H9 (cell line): Measurements from ENCODE around the gene CYP21A2. TPM values are rescaled to one million over a fixed set of nuclear protein-coding genes. Genes with fewer than 3 reads are reported as not detected.

Experiments used
- DNase-seq: peaks from one replicate; pipeline ENCODE4 v3.0.0-alpha.2; 2017
- H2AFZ ChIP-seq: one replicate; pipeline ENCODE4 v1.6.1; 2013; ENCODE audit warnings: mild to moderate bottlenecking, low read length, control low read depth, moderate library complexity
- H2AK5ac ChIP-seq: 2 replicates; pipeline ENCODE4 v1.6.1; 2013; ENCODE audit warnings: low read length, control low read depth, mixed read lengths; ENCODE audit not compliant: insufficient read length
- H2BK120ac ChIP-seq: one replicate; pipeline ENCODE4 v1.6.1; 2013; ENCODE audit warnings: low read depth, mild to moderate bottlenecking, low read length, control low read depth, inconsistent platforms; ENCODE audit not compliant: poor library complexity, severe bottlenecking
- H2BK12ac ChIP-seq: 2 replicates; pipeline ENCODE4 v1.6.1; 2013; ENCODE audit warnings: low read length, control low read depth, mixed read lengths, low read depth; ENCODE audit not compliant: insufficient read length
- H2BK15ac ChIP-seq: 2 replicates; pipeline ENCODE4 v1.6.1; 2013; ENCODE audit warnings: low read depth, low read length, control low read depth
- H2BK20ac ChIP-seq: one replicate; pipeline ENCODE4 v1.6.1; 2013; ENCODE audit warnings: low read depth, mild to moderate bottlenecking, low read length, control low read depth, inconsistent platforms; ENCODE audit not compliant: poor library complexity, severe bottlenecking
- H2BK5ac ChIP-seq: 2 replicates; pipeline ENCODE4 v1.6.1; 2013; ENCODE audit warnings: low read length, control low read depth, mixed read lengths; ENCODE audit not compliant: insufficient read length
- H3K14ac ChIP-seq: 2 replicates; pipeline ENCODE4 v1.6.1; 2013; ENCODE audit warnings: low read length, control low read depth; ENCODE audit not compliant: insufficient read depth
- H3K18ac ChIP-seq: 2 replicates; pipeline ENCODE4 v1.6.1; 2013; ENCODE audit warnings: low read depth, mild to moderate bottlenecking, mixed read lengths, low read length, control low read depth; ENCODE audit not compliant: insufficient read length
- H3K23ac ChIP-seq: 2 replicates; pipeline ENCODE4 v1.6.1; 2013; ENCODE audit warnings: low read length, control low read depth, mixed read lengths, low read depth; ENCODE audit not compliant: insufficient read length
- H3K23me2 ChIP-seq: 2 replicates; pipeline ENCODE4 v1.6.1; 2013; ENCODE audit warnings: low read depth, mild to moderate bottlenecking, mixed read lengths, low read length, control low read depth; ENCODE audit not compliant: insufficient read length, poor library complexity, severe bottlenecking
- H3K27ac ChIP-seq: 2 replicates; pipeline ENCODE4 v1.5.1; 2013; ENCODE audit warnings: low read length, control low read depth, mixed read lengths, low read depth; ENCODE audit not compliant: insufficient read length
- H3K27me3 ChIP-seq: 2 replicates; pipeline ENCODE4 v1.6.1; 2013; ENCODE audit warnings: low read length, control low read depth, inconsistent platforms; ENCODE audit not compliant: insufficient read depth
- H3K4ac ChIP-seq: 2 replicates; pipeline ENCODE4 v1.6.1; 2013; ENCODE audit warnings: low read depth, mild to moderate bottlenecking, control low read depth, inconsistent platforms, low read length, moderate library complexity
- H3K4me1 ChIP-seq: 2 replicates; pipeline ENCODE4 v1.6.1; 2013; ENCODE audit warnings: low read length, control low read depth, inconsistent platforms; ENCODE audit not compliant: insufficient read depth
- H3K4me2 ChIP-seq: 2 replicates; pipeline ENCODE4 v1.6.1; 2013; ENCODE audit warnings: low read length, control low read depth, mixed read lengths; ENCODE audit not compliant: insufficient read length, insufficient read depth
- H3K56ac ChIP-seq: 2 replicates; pipeline ENCODE4 v1.6.1; 2013; ENCODE audit warnings: low read depth, mild to moderate bottlenecking, mixed read lengths, low read length, control low read depth; ENCODE audit not compliant: insufficient read length
- H3K79me1 ChIP-seq: 2 replicates; pipeline ENCODE4 v1.6.1; 2013; ENCODE audit warnings: low read depth, mild to moderate bottlenecking, moderate library complexity, low read length, control low read depth, inconsistent platforms; ENCODE audit not compliant: insufficient read depth, poor library complexity, severe bottlenecking
- H3K79me2 ChIP-seq: 2 replicates; pipeline ENCODE4 v1.6.1; 2013; ENCODE audit warnings: low read length, control low read depth, inconsistent platforms; ENCODE audit not compliant: insufficient read depth
- H3K9ac ChIP-seq: 2 replicates; pipeline ENCODE4 v1.6.1; 2013; ENCODE audit warnings: low read length, control low read depth, mixed read lengths; ENCODE audit not compliant: insufficient read length; ENCODE audit errors: extremely low read depth
- H3K9me3 ChIP-seq: one replicate; pipeline ENCODE4 v1.6.1; 2013; ENCODE audit warnings: low read depth, low read length, inconsistent platforms; ENCODE audit not compliant: control insufficient read depth
- H3T11ph ChIP-seq: one replicate; pipeline ENCODE4 v1.6.1; 2013; ENCODE audit warnings: mild to moderate bottlenecking, low read length, control low read depth, inconsistent platforms
- H4K20me1 ChIP-seq: one replicate; pipeline ENCODE4 v1.6.1; 2013; ENCODE audit not compliant: control insufficient read depth, insufficient read length, insufficient read depth
- H4K5ac ChIP-seq: 2 replicates; pipeline ENCODE4 v1.6.1; 2013; ENCODE audit warnings: low read depth, mild to moderate bottlenecking, mixed read lengths, low read length, control low read depth; ENCODE audit not compliant: insufficient read length
- H4K8ac ChIP-seq: replicated peaks from 2 replicates; pipeline ENCODE4 v1.6.1; 2013; ENCODE audit warnings: low read length, control low read depth, mixed read lengths, low read depth; ENCODE audit not compliant: insufficient read length
- H4K91ac ChIP-seq: 2 replicates; pipeline ENCODE4 v1.6.1; 2013; ENCODE audit warnings: low read depth, mild to moderate bottlenecking, moderate library complexity, mixed read lengths, low read length, control low read depth; ENCODE audit not compliant: insufficient read length
- H3K27ac Mint-ChIP-seq, 3 experiments: 2 replicates in 2 of 3; 3 replicates in 1 of 3; pipeline ENCODE4 v1.8.0; 2020 to 2021; ENCODE audit warnings: mixed read lengths in 3 of 3, mild to moderate bottlenecking in 1 of 3, moderate library complexity in 1 of 3
- H3K27me3 Mint-ChIP-seq: 2 replicates; pipeline ENCODE4 v1.8.0; 2021; ENCODE audit warnings: low read depth, mild to moderate bottlenecking, moderate library complexity, mixed read lengths
- H3K36me3 Mint-ChIP-seq, 3 experiments: 2 replicates in 2 of 3; 3 replicates in 1 of 3; pipeline ENCODE4 v1.8.0; 2020 to 2021; ENCODE audit warnings: low read depth in 3 of 3, mixed read lengths in 3 of 3; ENCODE audit not compliant: insufficient read depth in 1 of 3
- H3K4me1 Mint-ChIP-seq, 2 experiments: 2 replicates each; pipeline ENCODE4 v1.8.0; 2020; ENCODE audit warnings: mixed read lengths in 2 of 2
- H3K4me3 Mint-ChIP-seq, 2 experiments: 2 replicates in 1 of 2; 3 replicates in 1 of 2; pipeline ENCODE4 v1.8.0; 2020 to 2021; ENCODE audit warnings: mild to moderate bottlenecking in 2 of 2, mixed read lengths in 2 of 2, moderate library complexity in 1 of 2
- H3K9me3 Mint-ChIP-seq, 2 experiments: 2 replicates in 1 of 2; 3 replicates in 1 of 2; pipeline ENCODE4 v1.8.0; 2020; ENCODE audit warnings: mild to moderate bottlenecking in 2 of 2, mixed read lengths in 2 of 2, moderate library complexity in 1 of 2
- WGBS: extraction: QIAGEN DNeasy Blood & Tissue Kit; methylation state at CpG from one replicate; pipeline ENCODE4 v1.1.7; 2013; ENCODE audit warnings: missing lambda C conversion rate, low lambda C conversion rate, mixed read lengths; ENCODE audit not compliant: insufficient read length; ENCODE audit errors: extremely low coverage; 5-methylcytosine and 5-hydroxymethylcytosine counted together
- total RNA-seq: library from RNA; stranded (reverse); gene quantifications from 2 replicates; pipeline ENCODE4 v1.2.1, GENCODE V29; 2021
- TF ChIP-seq, protein P1 (sequence below): fragments of 200-600 bp; sonication (generic); conservative IDR thresholded peaks from 3 replicates; pipeline ENCODE4 v1.8.0; 2021; ENCODE audit warnings: antibody characterized with exemption, mild to moderate bottlenecking

The CYP21A2 gene
- total RNA-seq, 1 experiment from 2014 or later: not detected

DNA sequence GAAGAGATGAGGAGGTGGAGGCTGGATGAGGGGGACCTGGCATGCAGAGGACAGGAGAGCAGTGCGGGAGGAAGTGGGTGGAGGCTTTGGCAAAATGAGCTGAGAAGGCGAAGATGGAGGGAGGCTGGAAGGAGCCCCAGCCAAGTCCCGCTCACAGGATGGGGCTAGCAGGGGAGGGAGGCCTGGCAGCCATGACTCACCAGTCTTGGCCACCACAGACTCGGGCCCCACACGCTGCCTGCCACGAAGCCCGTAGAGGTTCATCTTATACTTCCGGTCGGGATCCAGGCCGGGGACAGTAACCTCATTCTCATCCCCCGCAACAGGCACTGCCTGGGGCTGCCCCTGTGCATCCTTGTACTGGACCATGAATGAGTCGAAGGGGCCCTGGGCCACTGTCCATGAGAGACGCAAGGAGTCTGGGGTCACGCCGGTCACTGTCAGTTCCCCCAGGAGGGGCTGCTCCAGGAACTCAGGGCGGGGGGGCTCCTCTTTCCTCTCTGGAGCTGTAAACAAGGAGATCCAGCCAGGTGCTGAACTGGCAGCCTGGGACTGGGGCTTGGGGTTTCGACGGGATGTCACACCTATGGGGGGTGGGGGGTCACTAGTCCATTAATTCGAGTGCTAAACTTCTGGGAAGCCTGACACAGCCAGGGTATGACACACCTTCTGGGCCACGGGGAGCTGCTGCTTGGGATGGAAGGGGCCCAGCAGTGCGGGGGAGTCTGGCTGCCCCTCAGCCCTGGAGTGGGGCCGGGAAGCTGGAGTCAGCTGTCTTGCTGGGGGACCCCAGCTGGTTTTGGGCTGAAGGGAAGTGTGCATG lies 43.2 kb downstream of the CYP21A2 start:
- Histone ChIP-seq H3K79me1 (no peaks in the 10 kb centered on the region), H3K23me2 (no peaks in the 10 kb centered on the region), H2BK20ac (no peak overlapping the region), H3K27me3 (no peaks in the 10 kb centered on the region), H2BK5ac (no peak overlapping the region), H2BK15ac (no peak overlapping the region), H2AK5ac (no peak overlapping the region), H3K23ac (no peak overlapping the region), H2BK120ac (no peak overlapping the region), H3K79me2 (no peaks in the 10 kb centered on the region), H3K4me1 (no peaks in the 10 kb centered on the region), H4K5ac (no peak overlapping the region), H4K8ac (no peak overlapping the region), H2BK12ac (no peak overlapping the region), H3K18ac (no peak overlapping the region), H3K27ac (no peak overlapping the region), H3K4me2 (no peak overlapping the region), H4K20me1 (no peaks in the 10 kb centered on the region), H3K9ac (no peak overlapping the region), H3K56ac (no peak overlapping the region), H3K9me3 (no peaks in the 10 kb centered on the region), H2AFZ (no peak overlapping the region), H3K4ac (no peak overlapping the region), H3T11ph (no peak overlapping the region), H3K14ac (no peak overlapping the region), H4K91ac (no peak overlapping the region)
- TF ChIP-seq, protein P1, sequence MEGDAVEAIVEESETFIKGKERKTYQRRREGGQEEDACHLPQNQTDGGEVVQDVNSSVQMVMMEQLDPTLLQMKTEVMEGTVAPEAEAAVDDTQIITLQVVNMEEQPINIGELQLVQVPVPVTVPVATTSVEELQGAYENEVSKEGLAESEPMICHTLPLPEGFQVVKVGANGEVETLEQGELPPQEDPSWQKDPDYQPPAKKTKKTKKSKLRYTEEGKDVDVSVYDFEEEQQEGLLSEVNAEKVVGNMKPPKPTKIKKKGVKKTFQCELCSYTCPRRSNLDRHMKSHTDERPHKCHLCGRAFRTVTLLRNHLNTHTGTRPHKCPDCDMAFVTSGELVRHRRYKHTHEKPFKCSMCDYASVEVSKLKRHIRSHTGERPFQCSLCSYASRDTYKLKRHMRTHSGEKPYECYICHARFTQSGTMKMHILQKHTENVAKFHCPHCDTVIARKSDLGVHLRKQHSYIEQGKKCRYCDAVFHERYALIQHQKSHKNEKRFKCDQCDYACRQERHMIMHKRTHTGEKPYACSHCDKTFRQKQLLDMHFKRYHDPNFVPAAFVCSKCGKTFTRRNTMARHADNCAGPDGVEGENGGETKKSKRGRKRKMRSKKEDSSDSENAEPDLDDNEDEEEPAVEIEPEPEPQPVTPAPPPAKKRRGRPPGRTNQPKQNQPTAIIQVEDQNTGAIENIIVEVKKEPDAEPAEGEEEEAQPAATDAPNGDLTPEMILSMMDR: no peak
- Mint-ChIP-seq H3K27ac (peak overlapping the region in 1 of 3 experiments; percentile 70; a peak in 2 of 7 replicates), H3K27me3 (peaks cover 20% of the 10 kb centered on the region), H3K4me1 (peaks cover 5 to 8% of the 10 kb centered on the region in 2 experiments; a peak in 3 of 4 replicates), H3K9me3 (no peaks in the 10 kb centered on the region), H3K4me3 (no peak overlapping the region; a peak in 1 of 5 replicates), H3K36me3 (no peaks in the 10 kb centered on the region; a peak in 1 of 7 replicates)
- DNase-seq: no peak
- no CpG with 5 or more reads among the region's 22 CpGs for WGBS
